Activated CD4-positive, alpha-beta T cell treated with anti-CD3 and anti-CD28 coated beads, Interleukin-10, Interleukin-2, amounts not matched to agents 100 ng/mL and 50 ng/mL, durations not matched to agents 16 hours and 8 hours (primary cell): ENCODE results near the gene LEF1.
"Not testable (repeated sequence)": the region's sequence is repeated elsewhere in the genome, so short reads cannot be mapped to it uniquely, and the experiment has no call there.

Experiments
- DNase-seq: peaks from one replicate; pipeline ENCODE4 v3.0.0-alpha.2; 2020

Gene LEF1

DNA sequence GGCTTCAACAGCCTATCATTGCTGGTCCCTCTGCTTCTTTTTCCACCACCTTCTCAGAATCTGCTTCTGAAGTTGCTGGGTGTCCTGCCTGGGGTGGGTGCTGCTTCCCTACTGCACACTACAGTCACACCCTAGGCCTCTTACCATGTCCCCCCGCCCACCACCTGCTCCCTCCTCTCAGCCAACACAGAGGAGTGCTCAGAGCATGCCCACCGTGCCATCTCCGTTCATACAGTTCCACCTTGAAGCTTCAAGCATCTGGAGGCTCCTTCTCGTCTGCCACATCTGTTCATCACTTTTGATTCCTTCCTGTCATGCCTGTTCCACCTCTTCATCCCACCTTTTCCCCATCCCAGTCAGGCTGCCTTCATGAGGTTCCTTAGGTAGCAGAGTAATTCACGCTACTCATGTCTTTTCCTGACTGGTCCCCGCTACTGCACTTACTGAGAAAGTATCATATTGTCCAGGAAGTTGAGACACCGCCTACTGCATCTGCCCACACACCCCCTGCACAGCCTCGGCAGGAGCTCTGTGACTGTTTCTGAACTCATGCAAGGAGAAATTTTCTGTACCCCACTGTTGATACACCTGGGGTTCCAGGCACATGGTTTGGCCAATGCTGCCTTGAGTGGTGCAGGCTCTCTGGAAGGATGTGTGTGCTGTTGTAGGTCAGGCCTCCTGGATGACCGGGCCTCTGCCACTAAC lies 139.6 kb downstream of the LEF1 start:
- DNase-seq = peak; percentile 43

DNA sequence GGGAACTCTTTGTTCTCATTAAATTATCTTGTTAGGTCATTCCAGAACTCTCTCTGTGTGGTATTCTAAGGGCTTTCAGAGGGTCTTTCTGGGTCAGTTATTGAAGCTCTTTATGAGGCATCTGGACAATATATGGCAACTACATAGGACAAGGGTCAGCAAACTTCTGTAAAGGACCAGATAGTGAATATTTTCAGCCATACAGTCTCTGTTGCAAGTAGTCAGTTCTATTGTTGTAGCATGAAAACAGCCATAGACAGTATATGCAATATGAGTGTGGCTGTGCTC lies 143.9 kb downstream of the LEF1 start:
- DNase-seq = no peak

DNA sequence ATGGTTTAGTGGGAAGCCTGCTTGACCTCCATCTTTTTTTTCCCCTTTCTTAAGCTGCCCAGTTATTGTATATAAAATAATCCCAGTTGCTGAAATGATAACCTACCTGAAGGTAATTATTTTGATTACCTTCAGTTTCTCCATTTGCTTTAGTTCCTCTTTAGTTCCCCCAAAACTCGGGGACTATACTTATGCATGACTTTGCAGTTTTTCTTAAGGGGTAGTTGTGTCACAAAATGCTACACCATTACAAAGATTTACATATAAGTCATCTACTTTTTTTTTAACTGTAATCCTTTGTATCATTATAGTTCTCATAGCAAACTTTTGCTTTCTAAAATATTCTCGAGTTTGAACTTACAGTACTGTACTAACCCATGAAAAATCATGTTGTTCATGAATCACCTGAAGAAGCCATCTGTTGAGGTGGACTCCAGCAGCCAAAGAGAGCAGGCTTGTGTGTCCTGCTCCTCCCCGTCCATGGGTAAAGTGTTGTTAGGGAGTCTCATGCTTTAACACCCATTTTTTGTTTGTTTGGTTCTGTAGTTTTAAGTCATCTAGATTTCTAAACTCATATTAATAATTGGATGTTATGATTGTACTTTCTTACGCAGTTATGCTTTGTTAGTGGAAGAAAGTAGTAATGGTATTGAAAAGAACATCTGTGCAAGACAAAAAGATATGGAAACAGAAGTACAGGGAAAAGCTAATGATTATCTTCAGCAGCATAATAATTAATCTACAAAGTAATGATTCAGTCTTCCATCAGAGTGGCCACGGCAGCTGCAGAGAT lies 144.5 kb downstream of the LEF1 start:
- DNase-seq = no peak

DNA sequence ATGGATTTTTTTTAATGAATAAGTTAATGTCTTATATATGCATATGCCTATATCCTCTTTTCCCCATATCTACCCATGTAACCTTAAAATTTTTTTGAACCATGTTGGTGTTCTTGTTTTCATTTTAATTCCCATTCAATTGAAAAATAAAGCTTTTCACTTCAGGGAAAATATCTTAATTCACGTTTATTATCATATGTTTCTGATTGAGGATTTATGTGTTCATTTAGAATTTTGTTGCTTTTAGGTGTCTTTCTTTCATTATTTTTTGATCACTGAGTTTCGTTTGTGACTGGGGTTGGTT lies 149.9 kb downstream of the LEF1 start:
- no peak for DNase-seq

DNA sequence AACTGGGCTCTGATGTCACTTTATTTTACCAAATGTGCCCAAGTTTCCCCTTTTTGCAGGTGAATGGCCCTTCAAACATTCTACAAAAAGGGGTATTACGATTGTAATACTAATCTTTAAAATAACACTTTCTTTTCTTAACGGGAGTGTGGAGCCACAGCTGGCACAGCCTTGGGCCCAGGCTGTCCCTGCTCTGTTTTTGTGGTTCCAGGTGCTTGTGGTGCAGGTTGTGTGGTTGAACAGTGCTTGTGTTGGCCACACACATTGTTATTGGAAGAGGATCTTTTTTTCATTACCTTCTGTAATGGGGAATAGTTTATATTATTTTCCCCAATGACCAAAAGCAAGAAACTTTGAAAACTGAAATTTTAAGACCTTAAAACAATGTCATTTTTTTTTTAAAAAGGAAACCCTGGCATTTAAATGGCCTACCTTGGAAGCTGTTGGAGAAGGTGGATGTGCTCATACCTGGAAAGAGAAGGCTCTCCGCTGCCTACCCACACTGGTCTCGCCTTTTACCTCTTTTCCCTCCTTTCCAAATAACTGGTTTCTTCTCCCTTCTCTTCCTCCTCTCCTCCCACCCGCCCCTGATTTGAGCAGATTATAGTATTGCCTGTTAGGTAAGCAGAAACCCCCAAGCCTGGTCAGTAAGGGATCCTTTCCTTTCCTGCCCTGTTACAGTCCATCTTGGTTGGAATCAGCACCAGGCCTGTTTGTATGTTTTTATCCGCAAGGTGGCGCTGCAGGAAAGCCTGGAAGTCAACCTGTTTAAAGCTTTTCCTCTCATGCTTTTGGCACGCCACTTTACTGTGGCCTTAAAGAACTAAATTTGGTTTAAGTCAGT lies 150.5 kb downstream of the LEF1 start:
- DNase-seq = peak; percentile 81

DNA sequence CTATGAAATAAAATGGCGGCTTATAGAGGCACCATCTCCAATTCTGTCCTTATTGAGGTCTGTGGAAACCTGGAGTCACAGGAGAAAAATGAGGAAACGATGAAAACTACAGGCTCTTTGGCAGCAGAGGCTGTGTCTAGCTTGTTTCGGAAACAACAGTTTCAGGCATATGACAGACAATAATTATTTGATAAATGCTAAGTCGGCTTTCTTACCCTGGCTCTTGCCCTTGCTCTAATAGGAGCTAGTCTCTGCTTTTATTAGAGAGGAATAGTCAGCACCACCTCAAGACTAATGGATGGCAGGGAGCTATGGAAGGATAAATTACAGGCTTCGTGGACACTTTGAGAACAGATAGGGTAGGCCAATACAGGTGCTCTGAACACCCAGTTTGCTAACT lies 154.8 kb downstream of the LEF1 start:
- DNase-seq = no peak

DNA sequence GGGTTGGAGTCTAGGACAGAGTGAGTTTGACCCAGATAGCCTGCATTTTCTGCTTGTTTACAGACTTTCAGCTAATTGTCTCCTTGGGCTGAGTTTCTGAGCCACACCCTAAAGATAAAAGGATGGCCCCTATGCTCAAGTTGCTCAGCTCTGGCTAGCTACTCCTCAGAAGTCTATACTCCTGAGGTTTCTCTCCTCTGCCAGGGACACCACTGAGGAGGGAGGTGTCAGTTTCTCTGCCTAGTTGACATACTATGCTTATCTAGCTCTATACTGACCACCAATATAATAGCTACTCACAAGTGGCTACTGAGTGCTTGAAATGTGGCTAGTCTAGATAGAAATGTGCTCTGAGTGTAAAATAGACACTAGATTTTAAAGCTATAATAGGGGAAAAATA lies 155.4 kb downstream of the LEF1 start:
- no peak for DNase-seq

DNA sequence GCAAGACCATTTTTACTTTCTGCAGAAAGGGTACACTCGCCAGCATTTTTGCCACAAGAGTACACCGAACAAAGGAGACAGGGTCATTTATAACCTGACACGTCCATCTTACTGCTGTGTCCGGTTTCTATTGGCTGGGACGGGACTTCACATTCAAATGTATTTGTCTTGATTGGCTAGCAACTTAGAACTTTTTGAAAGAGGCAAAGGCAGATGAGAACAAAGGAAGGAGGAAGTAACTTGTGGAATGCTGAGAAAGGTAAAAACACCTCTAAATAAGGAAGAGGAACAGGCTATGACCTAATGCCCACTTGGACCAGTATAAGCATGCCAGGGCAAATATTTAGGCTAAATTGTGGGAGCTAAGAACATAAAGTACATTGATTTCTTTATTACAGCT lies 156.3 kb downstream of the LEF1 start:
- DNase-seq = not testable (repeated sequence)

DNA sequence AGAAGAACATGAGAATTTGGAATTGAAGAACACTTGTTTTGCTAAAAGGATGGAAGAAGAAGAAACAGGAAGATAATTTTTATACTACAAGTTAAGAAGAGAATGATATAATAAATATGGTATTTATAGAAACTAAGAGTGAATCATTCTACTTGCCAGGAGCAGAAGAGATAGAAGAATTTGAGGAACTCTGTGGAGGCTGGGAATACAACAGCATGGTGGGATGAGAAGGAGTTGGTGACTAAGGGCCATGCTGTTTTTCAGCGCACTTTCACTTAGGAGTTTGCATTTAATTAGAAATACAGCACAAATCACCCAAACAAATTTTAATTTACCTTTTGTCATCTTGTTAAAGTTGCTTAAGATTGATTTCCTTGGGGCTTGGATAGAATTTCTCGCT lies 158.6 kb downstream of the LEF1 start:
- no peak for DNase-seq

DNA sequence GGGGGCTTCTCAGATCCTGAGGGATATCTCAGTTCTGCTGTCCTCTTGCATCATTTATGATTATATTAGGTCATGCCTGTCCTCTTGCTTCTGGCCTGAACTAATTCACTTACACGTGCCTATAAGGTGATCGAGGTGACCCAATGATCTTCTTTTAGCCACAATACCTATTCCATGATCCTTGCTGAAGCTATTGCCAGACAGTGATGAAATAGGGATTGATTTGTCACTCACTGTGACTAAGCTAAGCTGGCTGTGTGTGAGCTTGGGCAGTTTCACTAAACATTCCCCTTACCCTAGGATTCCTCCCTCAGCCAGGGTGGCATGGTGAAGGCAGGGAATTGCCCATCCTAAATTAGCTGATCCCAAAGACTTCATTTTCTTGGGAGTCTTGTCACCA lies 160.0 kb downstream of the LEF1 start:
- no peak for DNase-seq

DNA sequence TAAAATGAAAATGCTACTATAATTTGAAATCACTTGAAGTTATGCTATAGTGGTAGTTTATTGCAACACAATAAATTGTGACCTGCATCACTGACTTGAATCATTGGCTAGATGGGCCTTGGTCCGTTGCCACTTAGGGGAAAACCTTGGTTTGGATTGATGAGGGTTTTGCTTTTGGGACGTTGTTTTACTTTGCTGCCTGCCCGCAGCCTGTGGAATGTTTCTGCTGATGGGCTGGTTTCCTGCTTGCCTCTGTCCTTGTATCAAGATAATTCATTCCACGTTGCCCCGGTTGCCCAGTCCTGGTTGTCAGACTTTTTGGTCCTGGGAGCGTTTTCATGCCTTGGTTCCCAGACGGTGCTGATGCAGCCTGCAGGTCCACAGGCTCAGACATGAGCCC lies 160.7 kb downstream of the LEF1 start:
- DNase-seq = no peak

DNA sequence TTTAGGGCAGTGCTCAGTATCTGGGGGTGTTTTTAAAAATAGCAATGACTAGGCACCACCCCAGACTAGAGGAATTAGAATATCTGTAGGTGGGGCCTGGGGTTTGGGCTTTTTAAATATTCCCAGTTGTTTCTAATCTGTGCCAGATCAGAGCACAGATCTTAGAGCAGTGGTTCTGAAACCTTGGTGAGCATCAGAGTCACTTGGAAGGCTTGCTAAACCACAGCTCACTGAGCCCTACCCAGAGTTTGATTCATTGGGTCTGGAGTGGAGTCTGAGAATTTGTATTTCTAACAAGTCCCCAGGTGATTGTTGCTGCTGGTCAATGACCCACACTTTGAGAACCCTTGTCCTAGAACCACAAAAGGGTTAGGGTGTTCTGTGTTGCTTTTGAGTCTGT lies 162.4 kb downstream of the LEF1 start:
- no peak for DNase-seq

DNA sequence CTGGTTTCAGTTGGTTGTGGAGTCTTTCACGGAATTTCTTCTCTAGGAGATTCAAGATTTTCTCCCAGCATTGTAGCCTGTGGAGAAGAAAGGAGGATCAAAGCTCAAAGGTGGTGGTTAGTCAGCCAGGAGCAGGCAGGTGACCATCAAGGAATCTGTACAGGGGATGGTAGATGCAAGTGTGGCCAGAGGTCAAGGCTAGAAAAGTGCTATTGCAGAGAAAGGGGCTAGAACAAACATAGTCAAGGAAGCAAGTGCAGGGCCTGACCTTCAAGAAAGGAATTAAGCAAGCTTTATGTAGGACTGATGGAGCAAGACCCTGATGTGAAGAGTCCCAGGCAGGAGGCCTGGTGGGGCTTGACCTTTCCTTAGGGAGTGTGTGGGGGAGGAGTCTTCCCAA lies 162.9 kb downstream of the LEF1 start:
- DNase-seq = no peak

DNA sequence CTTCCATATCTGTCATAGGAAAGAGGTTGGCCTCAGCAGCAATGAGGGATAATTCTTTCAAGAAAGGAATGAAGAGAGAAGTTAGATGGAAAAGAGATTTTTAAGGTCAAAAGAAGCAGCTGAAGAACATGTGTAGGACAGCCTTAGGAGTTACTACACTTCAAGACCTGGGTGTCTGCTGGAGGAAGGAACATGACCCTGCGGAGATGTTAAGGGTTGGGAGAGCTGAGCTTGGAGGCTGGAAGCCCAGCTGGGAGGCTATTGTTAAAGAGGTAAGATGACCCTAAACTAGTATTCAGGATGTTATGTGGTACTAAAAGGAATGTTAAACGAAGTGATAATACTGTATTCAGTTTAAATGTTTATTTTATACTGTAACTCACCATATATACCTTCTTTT lies 164.1 kb downstream of the LEF1 start:
- no peak for DNase-seq

DNA sequence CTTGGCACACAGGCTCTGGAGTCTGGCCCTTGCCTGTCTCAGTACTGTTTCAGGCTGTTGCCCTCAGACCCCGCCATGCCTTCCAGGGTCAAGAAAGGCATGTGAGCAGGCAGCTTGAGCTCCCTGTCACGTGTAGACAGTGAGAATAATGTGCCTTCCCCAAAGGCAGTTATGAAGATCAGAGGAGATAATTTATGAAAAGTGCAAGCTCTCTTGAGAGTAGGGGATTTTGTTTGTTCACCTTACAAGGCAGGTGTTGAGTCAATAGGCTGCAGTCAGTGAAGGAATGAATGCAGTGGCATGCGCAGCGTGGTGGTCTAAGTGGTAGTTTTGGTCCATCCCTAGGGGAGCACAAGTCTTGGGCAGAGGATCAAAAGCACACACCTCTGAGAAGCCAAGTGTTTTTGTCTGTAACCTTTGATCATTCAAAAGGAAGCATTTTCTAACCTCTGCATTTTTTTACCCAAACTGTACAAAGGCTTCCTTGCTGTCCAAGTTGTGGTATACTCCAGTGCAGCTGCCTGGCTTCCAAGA lies 164.7 kb downstream of the LEF1 start:
- no peak for DNase-seq

DNA sequence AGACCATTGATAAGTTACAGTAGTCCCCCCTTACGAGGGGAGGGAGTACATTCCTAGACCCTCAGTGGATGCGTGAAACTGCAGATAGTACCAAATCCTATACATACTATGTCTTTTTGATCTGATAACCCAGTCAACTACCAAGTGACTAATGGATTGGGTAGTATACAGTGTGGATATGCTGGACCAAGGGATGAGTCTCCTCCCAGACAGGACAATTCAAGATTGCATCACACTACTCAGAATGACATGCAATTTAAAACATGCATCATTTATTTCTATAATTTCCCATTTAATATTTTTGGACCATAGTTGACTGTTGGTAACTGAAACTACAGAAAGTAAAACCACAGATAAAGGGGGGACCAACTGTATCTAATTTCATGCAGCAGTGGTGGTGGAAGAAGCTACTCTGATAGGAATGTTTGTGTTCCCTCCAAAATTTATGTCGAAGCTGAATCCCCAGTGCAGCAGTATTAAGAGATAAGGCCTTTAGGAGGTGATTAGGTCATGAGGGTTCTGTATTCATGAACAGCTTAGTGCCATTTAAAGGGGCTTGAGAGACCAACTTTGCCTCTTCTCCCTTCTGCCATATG lies 167.1 kb downstream of the LEF1 start:
- DNase-seq = no peak

DNA sequence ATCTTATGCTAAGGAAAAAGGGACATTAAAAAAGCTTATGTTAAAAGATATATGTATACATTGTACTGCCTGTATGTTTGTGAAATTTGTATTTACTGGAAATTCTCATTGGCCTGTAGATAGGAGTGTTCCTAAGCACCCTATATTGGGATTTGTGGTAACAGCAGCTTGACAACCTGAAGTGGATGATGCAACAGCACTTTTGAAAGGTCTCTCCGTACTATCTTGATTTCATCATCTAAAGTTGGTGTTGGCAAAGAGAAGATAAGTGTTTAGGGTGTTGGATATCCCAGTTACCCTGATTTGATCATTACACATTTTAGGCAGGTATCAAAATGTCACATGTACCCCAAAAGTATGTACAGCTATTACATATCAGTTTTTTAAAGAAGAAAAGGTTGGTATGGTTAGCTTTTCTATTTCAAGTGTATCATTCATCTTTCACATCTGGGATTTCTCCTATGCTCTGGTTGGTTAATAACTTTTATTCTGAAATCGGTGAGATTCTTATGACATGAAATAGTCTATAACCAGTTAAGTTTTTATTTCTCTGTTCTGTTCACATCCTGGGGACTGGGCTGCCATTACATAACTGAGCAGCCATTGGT lies 168.7 kb downstream of the LEF1 start:
- DNase-seq = no peak

DNA sequence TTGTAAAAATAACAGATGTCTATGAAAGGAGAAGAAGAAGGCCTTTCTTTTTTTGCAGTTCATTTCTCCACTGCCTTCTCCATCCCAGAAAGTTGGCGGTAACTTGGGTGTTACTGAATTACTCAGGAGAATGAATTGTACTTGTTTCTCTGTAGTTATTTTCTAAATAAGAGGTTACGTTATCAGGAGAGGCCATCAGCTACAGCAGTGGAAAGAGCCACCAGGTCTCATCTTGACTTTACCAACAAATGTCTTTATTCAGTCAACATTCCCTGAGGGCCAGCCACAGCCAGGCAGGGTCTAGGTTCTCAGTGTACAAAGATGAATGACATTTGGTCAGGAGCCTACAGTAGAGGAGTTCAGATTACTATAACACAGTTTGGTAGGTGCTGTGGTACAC lies 170.9 kb downstream of the LEF1 start:
- no peak for DNase-seq
